Transverse colon (tissue), 4 donors: ENCODE results near the gene WDR27. TPM values are rescaled to one million over a fixed set of nuclear protein-coding genes. Genes with fewer than 3 reads are reported as not detected.

Experiments used
- DNase-seq: peaks from one replicate; pipeline ENCODE4 v3.0.0-alpha.2; 2019
- H3K27ac ChIP-seq, 4 donors: fragments of 200-600 bp; sonication (generic); 2 replicates each; pipeline ENCODE4 v1.5.1; 2016 to 2018; ENCODE audit warnings: inconsistent platforms in 4 of 4
- H3K27me3 ChIP-seq: fragments of 200-600 bp; sonication (generic); 2 replicates; pipeline ENCODE4 v1.5.1; 2017; ENCODE audit warnings: inconsistent platforms
- H3K36me3 ChIP-seq, 4 donors: fragments of 200-600 bp; sonication (generic); 2 replicates each; pipeline ENCODE4 v1.5.1; 2017 to 2019; ENCODE audit warnings: inconsistent platforms in 4 of 4
- H3K4me1 ChIP-seq, 4 donors: fragments of 200-600 bp; sonication (generic); 2 replicates each; pipeline ENCODE4 v1.5.1; 2017 to 2020; ENCODE audit warnings: inconsistent platforms in 4 of 4
- H3K4me3 ChIP-seq, 4 donors: fragments of 200-600 bp; sonication (generic); 1 replicate in 1 of 4; 2 replicates in 3 of 4; pipeline versions ENCODE4 v1.5.1 to v1.6.1; 2017 to 2019; ENCODE audit warnings: inconsistent platforms in 4 of 4
- H3K9me3 ChIP-seq, 2 donors: fragments of 200-600 bp; sonication (generic); 2 replicates each; pipeline ENCODE4 v1.5.1; 2017 to 2019; ENCODE audit warnings: inconsistent platforms in 2 of 2
- EP300 ChIP-seq: sonication (generic); formaldehyde crosslinking; IDR thresholded peaks from one replicate; pipeline ENCODE4 v1.6.1; 2017; ENCODE audit warnings: antibody characterized with exemption, low read depth
- POLR2A ChIP-seq: fragments of 450-650 bp; IDR thresholded peaks from one replicate; pipeline ENCODE4 v1.6.1; 2016; ENCODE audit warnings: antibody characterized with exemption, mild to moderate bottlenecking, moderate library complexity
- POLR2AphosphoS5 ChIP-seq, 3 donors: sonication (generic); formaldehyde crosslinking; IDR thresholded peaks; one replicate each; pipeline ENCODE4 v1.6.1; 2016; ENCODE audit warnings: antibody characterized with exemption in 3 of 3
- WGBS, 2 donors: methylation state at CpG; one replicate each; pipeline ENCODE4 v1.1.5; 2018; ENCODE audit warnings: low coverage in 1 of 2; 5-methylcytosine and 5-hydroxymethylcytosine counted together
- in situ Hi-C, 4 donors: fragments of 200-750 bp; cut with MboI; loops; one replicate each; pipeline versions ENCODE4 v1.15.0 to v1.15.1; 2017; ENCODE audit warnings: low sequenced_read_pairs in 3 of 4, low pct_ligation_motif_present in 1 of 4, low pct_unique_long_range_greater_than_20kb in 1 of 4
- intact Hi-C: fragments of 100-400 bp; cut with DNase I; formaldehyde crosslinking; loops from one replicate; pipeline ENCODE4 v1.15.1; 2023; ENCODE audit warnings: low total_unique reads
- total RNA-seq, 4 donors: library from RNA; depleted of rRNA; stranded (reverse); fragments of >200 nt; gene quantifications; one replicate each; pipeline ENCODE4 v1.1.0, GENCODE V29; 2016
- TF ChIP-seq, protein P1 (sequence below), 5 experiments: fragments of 200-600 bp in 3 of 5; fragments of 450-650 bp in 2 of 5; sonication (generic) in 3 of 5; IDR thresholded peaks; 1 replicate in 2 of 5; 2 replicates in 3 of 5; pipeline ENCODE4 v1.5.1; 2016 to 2017; ENCODE audit warnings: antibody characterized with exemption in 5 of 5, inconsistent platforms in 3 of 5, mild to moderate bottlenecking in 2 of 5, moderate library complexity in 1 of 5

The WDR27 gene
- total RNA-seq, 4 donors from 2014 or later: 44.9 to 75.0 (median 57.0) TPM

DNA sequence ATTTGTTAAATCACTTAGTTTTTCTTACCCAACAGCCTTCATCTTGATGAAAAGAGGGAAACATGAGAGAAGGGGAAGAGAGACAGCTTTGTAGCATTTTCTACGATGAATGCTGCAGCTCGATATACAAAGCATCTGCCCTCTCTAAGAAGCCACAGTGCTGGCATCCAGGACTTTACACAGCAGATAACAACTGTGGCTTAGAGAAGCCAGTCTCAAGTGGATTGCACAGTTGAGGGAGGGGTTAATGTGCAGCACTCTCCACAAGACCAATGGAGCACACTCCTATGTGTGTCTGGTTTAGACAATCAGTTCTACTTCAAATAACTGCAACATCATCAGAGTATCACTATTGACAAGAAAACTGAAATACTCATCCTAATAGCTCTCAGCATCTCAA, 5.9 kb upstream of the WDR27 start:
- Histone ChIP-seq H3K36me3 (peaks cover 0 to 43% (median 4%) of the 10 kb centered on the region in 4 donors), H3K4me1 (peaks cover 11 to 32% (median 16%) of the 10 kb centered on the region in 4 donors), H3K9me3 (no peaks in the 10 kb centered on the region), H3K27ac (no peak overlapping the region), H3K27me3 (no peaks in the 10 kb centered on the region), H3K4me3 (no peak overlapping the region)
- in situ Hi-C loops (no loop called here), intact Hi-C loops (no loop called here)
- TF ChIP-seq POLR2A: no peak
- TF ChIP-seq, protein P1, sequence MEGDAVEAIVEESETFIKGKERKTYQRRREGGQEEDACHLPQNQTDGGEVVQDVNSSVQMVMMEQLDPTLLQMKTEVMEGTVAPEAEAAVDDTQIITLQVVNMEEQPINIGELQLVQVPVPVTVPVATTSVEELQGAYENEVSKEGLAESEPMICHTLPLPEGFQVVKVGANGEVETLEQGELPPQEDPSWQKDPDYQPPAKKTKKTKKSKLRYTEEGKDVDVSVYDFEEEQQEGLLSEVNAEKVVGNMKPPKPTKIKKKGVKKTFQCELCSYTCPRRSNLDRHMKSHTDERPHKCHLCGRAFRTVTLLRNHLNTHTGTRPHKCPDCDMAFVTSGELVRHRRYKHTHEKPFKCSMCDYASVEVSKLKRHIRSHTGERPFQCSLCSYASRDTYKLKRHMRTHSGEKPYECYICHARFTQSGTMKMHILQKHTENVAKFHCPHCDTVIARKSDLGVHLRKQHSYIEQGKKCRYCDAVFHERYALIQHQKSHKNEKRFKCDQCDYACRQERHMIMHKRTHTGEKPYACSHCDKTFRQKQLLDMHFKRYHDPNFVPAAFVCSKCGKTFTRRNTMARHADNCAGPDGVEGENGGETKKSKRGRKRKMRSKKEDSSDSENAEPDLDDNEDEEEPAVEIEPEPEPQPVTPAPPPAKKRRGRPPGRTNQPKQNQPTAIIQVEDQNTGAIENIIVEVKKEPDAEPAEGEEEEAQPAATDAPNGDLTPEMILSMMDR (IDR thresholded peaks at IDR 0.05): no peak
- no peak for TF ChIP-seq EP300
- TF ChIP-seq POLR2AphosphoS5 (IDR thresholded peaks at IDR 0.05): no peak
- 84% methylated on average over 2 of the region's 2 CpGs; no CpG with 5 or more reads in 1 of the 2 donors for WGBS, 2 donors
- DNase-seq: no peak

DNA sequence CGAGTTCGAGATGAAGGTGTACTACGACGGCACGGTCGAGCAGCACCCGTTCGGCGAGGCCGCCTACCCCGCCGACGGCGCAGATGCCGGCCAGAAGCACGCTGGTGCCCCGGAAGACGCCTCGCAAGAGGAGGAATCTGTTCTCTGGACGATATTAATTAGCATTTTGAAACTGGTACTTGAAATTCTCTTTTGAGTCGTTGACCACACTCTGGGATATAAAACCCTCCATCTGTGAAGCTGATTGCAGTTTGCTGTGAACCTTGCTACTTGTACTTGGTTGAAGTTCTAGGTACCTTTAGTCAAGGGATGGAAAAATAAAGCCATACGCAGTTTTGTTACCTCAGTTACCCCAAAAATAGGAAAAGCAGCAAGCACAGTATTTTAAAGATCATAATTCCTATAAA, 1.0 kb upstream of the WDR27 start:
- DNase-seq: no peak
- TF ChIP-seq POLR2A (no peak), POLR2AphosphoS5 (IDR thresholded peaks at IDR 0.05) (no peak), EP300 (no peak)
- TF ChIP-seq, protein P1 (IDR thresholded peaks at IDR 0.05): no peak
- peaks cover 17 to 50% (median 33%) of the 10 kb centered on the region in 4 donors for H3K4me1 ChIP-seq
- intact Hi-C loops (no loop called here), in situ Hi-C loops (no loop called here)
- peak overlapping the region; percentile 94 to 98 (median 97) for H3K27ac ChIP-seq
- 4 to 7% methylated on average over 2 to 22 of the region's 22 CpGs for WGBS, 2 donors
- peak overlapping the region; percentile 57 to 96 (median 78) for H3K4me3 ChIP-seq
- no peaks in the 10 kb centered on the region for H3K9me3 ChIP-seq
- H3K27me3 ChIP-seq: no peaks in the 10 kb centered on the region
- peaks cover 0 to 1% (median 0%) of the 10 kb centered on the region in 4 donors for H3K36me3 ChIP-seq

DNA sequence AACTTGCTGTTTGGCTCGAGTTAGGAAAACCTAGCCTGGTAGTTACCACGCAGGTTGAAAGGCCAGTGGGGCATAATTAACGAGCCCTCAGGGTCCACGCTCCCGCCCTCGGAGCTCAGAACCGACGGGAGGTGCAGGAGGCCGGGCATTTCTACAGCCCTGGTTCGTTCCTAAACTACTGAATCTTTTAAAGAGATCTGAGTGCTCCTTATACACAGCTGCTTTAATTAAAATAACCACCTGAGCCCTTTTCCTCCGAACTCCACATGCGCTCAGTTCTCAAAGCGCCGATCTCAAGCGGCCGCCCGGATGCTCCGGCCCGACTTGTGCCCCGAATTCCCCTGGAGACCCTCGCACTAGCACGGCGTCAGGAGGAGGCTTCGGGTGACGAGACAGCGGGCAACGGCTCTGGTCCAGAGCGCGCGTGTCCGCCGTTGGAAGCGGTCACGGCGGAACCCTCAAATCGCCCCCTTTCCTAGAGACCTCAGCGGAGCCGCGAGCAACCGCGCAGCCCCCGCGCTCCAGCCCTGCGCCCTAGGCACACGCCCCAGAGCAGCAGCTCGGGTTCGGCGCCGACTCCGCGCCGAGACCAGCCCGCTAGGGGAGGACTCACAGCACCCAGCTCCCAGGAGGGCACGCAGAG, 397 bp downstream of the WDR27 start:
- intact Hi-C loops: loop anchor here (2.0 kb wide), 1 partner anchor 49 kb away; the partner anchor contains the start of genes DYNLT2 and ERMARD

DNA sequence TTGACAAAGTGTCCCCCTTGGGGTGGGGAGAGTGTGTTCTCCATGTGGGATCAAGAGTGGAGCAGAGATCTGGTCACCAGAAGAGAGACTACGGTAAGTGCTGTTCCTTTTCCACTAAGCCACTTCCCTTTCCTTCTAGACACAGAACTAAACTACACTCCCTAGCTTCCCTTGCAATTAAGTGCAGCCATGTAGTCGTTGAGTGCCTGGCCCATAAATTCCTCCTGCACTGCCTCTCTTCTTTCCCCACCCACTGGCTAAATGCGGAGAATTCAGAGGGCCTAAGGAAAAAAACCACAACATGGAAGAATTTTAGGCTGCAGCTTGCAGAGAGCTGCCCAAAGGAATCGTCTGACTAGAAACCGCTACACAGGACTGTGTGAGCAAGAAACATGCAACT, 1.5 kb downstream of the WDR27 start:
- intact Hi-C loops: loop anchor here (2.0 kb wide), 1 partner anchor 51 kb away; the partner anchor contains the start of genes DYNLT2 and ERMARD
- H3K4me3 ChIP-seq: peak overlapping the region in 1 of 4 donors; percentile 85

More for the DNA sequence above, 397 bp downstream of the WDR27 start:
- TF ChIP-seq POLR2AphosphoS5 (IDR thresholded peaks at IDR 0.05) (no peak), POLR2A (no peak), EP300 (no peak)
- TF ChIP-seq, protein P1 (IDR thresholded peaks at IDR 0.05): no peak
- Histone ChIP-seq H3K4me3 (peak overlapping the region; percentile 66 to 96 (median 78)), H3K27ac (peak overlapping the region; percentile 94 to 98 (median 97)), H3K4me1 (peaks cover 17 to 50% (median 33%) of the 10 kb centered on the region in 4 donors), H3K27me3 (no peaks in the 10 kb centered on the region), H3K9me3 (no peaks in the 10 kb centered on the region), H3K36me3 (no peaks in the 10 kb centered on the region)
- DNase-seq: peak; percentile 28
- WGBS, 2 donors: 0% methylated on average over 4 to 36 of the region's 54 CpGs
- in situ Hi-C loops: no loop called here

More for the DNA sequence above, 1.5 kb downstream of the WDR27 start:
- Histone ChIP-seq H3K36me3 (no peaks in the 10 kb centered on the region), H3K27ac (peak overlapping the region in 3 of 4 donors; percentile 13 to 96 (median 51)), H3K9me3 (no peaks in the 10 kb centered on the region), H3K27me3 (no peaks in the 10 kb centered on the region), H3K4me1 (peaks cover 17 to 43% (median 33%) of the 10 kb centered on the region in 4 donors)
- in situ Hi-C loops: no loop called here
- 22% methylated on average over 5 of the region's 5 CpGs; no CpG with 5 or more reads in 1 of the 2 donors for WGBS, 2 donors
- TF ChIP-seq, protein P1 (IDR thresholded peaks at IDR 0.05): no peak
- TF ChIP-seq POLR2A (no peak), POLR2AphosphoS5 (IDR thresholded peaks at IDR 0.05) (no peak), EP300 (no peak)
- peak; percentile 22 for DNase-seq
